Putamen (tissue), 1 donor: Measurements from ENCODE around the gene GNPTG.

Experiments used
- DNase-seq: peaks from one replicate; pipeline ENCODE4 v3.0.0-alpha.2; 2016; ENCODE audit warnings: low spot score

The GNPTG gene

DNA sequence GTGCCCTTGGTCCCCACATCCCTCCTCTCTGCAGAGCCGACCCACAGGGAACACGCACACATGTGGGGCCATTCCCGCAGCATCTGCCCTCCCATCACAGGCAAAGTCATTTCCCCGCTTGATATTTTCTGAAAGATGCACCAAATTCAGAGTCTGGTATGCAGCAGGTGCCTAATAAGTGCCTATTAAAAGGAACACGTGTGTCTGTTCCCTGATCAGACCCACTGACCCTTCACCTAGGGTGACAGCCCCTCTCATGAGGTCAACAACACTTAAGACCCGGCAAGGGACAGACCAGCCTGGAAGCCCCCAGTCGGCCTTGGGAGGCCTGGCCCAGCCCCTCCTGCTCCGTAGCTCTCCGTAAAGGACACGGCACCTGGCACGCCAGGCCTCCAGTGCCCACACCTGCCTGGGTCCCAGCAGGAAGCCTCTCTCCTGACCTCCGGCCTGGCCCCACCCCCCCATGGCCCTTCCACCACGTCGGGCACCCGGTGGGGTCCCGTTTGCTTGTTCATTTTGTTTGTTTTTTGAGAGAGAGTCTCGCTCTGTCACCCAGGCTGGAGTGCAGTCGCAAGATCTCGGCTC lies 42.7 kb downstream of the GNPTG start:
- no peak for DNase-seq

DNA sequence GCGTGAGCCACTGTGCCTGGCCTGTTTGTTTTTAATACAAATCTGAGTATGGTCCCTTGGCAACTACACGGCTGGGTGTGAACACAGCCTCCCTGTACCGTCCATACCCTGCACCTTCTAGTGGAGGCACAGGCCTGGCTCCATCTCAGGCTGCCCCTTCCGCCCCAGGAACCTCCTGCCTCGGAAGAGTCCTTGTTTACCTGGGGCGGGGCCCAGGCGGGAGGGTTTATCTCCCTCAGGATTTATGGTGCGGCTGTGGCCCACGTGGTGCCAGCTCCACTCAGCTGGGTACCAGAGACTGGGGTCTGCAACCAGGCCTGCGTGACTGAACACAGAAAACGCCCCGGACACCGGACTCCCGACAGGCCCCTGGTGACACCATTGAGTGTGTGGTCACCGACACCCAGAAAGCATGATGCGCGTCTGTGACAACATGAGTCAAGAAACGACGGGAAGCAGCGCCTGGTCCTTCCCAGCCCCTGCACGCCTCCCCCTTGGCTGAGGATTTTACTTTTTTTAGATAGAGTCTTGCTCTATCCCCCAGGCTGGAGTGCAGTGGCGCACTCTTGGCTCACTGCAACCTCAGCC lies 43.8 kb downstream of the GNPTG start:
- no peak for DNase-seq

DNA sequence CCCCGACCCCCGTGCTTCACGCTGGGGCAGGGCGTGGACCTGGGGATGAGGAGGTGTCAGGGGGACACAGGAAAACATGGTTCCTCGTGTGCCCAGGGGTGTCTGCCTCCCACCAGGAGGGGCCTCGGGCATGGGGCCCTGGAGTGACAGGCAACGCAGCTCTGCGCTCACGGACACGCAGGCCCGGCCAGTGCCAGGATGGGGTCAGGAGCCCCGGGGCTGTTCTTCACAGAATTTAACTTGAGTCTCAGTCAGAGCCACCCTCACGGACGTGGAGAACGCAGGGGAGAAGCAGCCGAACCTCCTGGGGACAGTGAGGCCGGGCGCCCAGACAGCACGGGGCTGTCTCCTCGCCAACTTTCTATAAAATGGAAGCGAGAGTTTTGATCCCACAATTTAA lies 46.0 kb downstream of the GNPTG start:
- DNase-seq, result no peak

DNA sequence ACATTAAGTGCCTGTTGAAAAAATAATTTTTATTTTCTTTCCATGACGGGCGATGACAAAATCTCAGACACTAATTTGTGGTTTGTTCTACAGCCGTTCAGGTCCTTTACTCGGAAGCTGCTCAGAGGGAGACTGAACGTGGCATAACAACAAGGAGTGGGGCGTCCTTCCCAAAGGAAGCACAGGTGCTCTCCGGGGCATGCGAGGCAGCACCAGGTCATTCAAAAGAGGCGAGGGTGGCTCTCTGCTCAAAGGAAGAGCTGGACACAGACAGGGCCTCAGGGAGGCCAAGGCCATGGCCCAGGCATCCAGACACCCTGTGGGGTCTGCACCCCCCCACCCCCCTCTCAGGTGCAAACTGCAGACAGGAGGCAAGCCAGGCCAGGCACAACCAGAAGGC lies 46.6 kb downstream of the GNPTG start:
- no peak for DNase-seq

DNA sequence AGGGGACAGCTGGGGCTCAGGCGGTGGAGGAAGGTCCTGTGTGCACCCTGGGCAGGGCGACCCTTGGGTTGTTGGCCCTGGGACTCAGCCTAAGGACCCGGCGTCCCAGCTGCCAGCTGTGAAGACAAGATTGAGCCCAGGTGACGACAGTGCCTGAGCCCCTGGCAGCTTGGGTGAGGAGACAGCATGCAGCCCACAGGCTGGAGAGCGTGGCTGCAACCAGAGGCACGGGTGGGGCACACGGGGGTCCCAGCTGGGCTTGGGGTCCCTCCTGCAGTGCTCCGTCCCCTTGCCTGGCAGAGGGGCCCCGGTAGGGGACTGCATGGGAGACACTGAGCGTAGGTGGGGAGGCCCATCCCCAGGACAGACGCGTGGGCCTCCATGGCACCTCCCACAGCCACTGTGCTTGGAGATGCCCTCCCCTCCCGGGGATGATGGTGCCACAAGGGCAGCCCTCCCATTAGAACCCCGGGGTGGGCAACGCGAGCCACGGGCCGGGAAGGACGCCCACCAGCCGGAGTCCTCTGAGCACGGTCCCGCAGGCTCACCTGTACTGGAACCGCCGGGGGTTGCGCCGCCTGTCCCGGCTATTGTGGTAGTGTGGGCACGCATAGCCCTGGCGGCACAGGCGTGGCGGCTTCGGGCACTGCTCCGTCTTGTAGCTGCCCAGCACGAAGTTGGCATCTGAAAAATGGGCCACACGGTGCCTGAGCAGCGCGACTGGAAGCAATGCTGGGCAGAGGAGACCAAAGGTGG lies 47.3 kb downstream of the GNPTG start:
- DNase-seq, result no peak

DNA sequence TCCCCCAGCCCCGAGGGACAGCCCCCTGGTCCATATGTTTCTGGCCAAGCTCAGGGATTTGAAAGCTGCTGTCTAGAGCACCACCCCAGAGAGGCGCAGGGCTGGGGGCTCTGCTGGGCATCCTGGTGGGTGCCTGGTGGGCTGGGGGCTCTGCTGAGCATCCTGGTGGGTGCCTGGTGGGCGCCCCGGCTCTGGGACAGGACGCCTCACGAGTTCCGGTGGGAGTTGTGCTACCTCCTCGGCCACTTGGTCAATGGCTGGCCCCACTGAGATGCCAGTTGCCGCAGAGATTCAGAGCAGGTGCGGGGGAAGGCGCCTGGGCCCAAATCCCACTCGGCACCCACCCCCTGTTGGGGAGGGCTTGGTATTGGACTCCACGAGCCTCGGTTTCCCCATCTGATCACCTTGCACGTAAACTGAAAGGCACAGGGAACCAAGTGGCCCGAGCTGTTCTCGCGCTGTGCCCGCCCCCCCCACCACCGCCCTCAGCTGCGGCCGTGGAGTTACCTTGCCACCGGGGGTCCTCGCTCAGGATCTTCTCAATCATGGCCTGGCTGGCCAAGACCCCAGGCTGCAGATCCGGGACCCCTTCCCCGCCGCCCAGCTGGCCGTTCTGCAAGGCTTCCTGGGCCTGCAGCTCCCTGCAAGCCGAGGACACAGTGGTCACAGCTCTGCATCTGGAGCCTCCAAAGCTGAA lies 49.5 kb downstream of the GNPTG start:
- no peak for DNase-seq

DNA sequence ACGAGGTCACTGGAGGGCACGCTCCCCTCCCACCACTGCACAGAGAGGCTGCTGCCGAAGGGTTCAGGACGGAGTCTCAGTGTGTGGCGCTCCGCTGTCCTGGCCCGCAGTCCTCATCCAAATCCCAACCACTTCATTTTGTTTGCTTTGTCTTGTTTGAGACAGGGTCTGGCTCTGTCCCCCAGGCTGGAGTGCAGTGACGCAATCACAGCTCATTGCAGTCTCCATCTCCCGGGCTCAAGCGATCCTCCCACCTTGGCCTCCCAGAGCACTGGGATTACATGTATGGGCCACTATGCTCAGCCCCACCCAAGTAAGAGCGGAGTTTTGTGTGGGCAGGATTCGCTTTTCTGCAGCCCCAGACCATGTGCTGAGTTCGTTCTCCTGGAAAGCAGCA lies 50.0 kb downstream of the GNPTG start:
- no peak for DNase-seq

DNA sequence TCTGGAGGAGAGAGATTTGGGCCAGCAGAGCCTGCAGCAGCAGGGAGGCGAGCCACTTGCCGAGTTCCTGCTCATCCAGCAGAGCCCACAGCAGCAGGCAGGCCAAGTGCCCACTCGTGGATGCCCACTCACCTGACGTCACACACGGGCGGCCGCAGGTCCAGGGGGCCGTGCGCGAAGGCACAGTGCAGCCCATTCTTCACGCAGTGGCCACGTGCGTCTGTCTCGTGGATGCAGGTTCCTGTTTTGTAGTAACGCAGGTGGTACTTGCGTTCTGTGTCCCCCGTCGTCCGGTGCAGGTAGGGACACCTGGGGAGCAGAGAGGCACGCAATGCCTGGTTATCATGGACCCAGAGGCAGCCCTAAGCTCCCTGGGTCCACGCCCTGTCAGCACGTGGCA lies 51.3 kb downstream of the GNPTG start:
- no peak for DNase-seq

DNA sequence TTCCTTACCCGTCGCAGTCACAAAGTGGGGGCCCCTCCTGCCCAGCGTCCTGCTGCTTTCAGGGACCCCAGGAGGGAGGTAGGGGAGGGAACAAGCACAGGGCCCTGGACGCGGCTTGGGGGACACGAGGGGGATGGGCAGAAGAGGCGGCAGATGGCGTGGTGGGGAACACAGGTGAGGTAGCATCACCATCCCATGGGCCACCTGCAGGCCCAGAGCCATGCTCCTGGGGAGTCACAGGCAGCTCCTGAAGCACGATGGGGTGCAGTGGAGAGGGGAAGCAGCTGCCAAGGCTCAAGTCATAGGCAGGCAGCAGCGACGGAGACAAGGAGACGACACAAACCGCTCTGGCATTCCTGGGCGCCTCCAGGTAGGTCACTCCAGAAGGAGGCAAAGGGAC lies 52.0 kb downstream of the GNPTG start:
- no peak for DNase-seq

DNA sequence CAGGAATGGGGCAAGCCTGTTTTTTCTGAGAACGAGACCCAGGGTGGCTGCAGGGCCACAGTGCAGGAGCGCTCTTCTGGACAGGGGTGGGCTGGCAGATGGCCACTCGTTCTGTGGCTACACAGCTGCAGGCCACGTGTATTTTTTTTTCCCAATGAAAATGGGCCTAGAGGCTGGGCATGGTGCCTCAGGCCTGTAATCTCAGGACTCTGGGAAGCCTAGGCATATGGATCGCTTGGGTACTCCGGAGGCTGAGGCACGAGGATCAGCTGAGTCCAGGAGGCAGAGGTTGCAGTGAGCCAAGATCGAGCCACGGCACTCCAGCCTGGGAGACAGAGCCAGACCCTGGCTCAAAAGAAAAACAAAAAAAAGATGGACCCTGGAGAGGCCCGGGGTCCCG lies 56.0 kb downstream of the GNPTG start:
- DNase-seq, result no peak

DNA sequence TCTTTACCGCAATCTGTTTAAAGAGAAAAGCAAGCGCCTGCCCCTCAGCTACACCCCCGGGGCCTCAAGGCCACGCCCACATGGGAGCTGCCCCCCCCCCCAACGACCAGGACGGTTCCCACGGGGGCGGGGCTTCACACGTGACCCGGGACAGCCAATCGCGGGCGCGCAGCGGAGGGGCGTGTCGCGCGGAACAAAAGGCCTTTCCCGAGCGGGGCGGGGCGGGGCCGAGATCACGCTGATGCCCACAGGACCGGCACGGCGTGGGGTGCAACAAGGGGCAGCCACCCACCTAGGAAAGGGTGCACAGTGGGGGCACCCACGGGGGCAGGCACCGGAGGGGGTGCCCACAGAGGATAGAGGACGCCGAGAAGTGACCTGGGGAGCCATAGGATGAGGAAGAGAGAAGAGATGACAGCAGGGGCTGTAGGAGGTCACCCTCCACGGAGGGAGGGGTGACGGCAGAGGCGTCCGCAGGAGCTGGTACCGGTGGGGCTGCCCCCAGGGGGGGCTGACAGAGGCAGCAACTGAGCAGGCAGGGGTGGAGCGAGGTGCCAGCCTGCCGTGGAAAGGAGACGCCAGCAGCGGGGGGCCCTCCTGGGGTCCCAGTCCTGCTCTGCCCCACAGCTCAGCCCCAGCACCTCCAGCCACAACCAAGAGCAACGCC lies 56.6 kb downstream of the GNPTG start:
- DNase-seq, result peak; percentile 90

DNA sequence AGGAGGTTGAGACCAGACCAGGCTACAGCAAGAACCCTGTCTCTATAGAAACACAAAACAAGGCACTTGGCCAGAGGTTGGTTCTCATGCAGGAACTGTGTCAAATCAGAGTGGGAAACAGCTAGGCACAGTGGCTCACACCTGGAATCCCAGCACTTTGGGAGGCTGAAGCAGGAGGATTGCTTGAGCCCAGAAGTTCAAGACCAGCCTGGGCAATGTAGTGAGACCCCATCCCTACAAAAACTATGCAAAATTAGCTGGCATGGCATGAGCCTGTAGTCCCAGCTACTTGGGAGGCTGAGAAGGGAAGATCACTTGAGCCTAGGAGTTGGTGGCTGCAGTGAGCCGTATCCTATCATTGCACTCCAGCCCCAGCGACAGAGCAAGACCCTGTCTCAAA lies 61.1 kb downstream of the GNPTG start:
- DNase-seq, result no peak
